GM12875 (cell line): Measurements from ENCODE around the gene CNTNAP2.

Source experiments
- H3K4me3 ChIP-seq: one replicate; pipeline ENCODE4 v1.5.1; 2011; ENCODE audit warnings: low read depth, low read length, control low read depth
- CTCF ChIP-seq: IDR thresholded peaks from 2 replicates; pipeline ENCODE4 v1.5.1; 2011; ENCODE audit warnings: low read depth, mild to moderate bottlenecking, control low read depth, inconsistent platforms, low read length, moderate library complexity, borderline replicate concordance; ENCODE audit not compliant: insufficient read depth

CNTNAP2 gene

GRCh38 chr7:147510201-147510542 lies 1393.6 kb downstream of the CNTNAP2 start:
- TF ChIP-seq CTCF, result no peak
- no peak overlapping the region for H3K4me3 ChIP-seq

GRCh38 chr7:147510923-147511322 lies 1394.3 kb downstream of the CNTNAP2 start:
- TF ChIP-seq CTCF, result no peak

GRCh38 chr7:147513451-147513850 lies 1396.8 kb downstream of the CNTNAP2 start:
- TF ChIP-seq CTCF, result no peak
- no peak overlapping the region for H3K4me3 ChIP-seq

More at GRCh38 chr7:147510923-147511322, 1394.3 kb downstream of the CNTNAP2 start:
- H3K4me3 ChIP-seq, result no peak overlapping the region

- H3K4me3 ChIP-seq, result no peak overlapping the region
- no peak for TF ChIP-seq CTCF
Measured at GRCh38 chr7:147516391-147516790, 1399.8 kb downstream of the CNTNAP2 start.

- H3K4me3 ChIP-seq, result no peak overlapping the region
- TF ChIP-seq CTCF, result no peak
Measured at GRCh38 chr7:147519062-147519461, 1402.5 kb downstream of the CNTNAP2 start.

- no peak overlapping the region for H3K4me3 ChIP-seq
- TF ChIP-seq CTCF, result no peak
Measured at GRCh38 chr7:147523056-147523455, 1406.5 kb downstream of the CNTNAP2 start.

GRCh38 chr7:147524726-147525250 lies 1408.2 kb downstream of the CNTNAP2 start:
- no peak for TF ChIP-seq CTCF
- H3K4me3 ChIP-seq, result no peak overlapping the region
